GM23338 (cell line): ENCODE data around the gene NEMF. TPM values are rescaled to one million over a fixed set of nuclear protein-coding genes. Genes with fewer than 3 reads are reported as not detected.
A peak's percentile ranks its signal among the peaks of the same experiment; 100 is the strongest.

Experiments used
- ATAC-seq: fragments of 200-7000 bp; cut with Tn5 transposase; 3 replicates; pipeline ENCODE4 v1.9.1; 2020
- DNase-seq: peaks from one replicate; pipeline ENCODE4 v3.0.0-alpha.2; 2015; ENCODE audit warnings: low spot score
- H2AFZ ChIP-seq: fragments of 200-600 bp; sonication (generic); 2 replicates; pipeline ENCODE4 v1.8.0; 2016; ENCODE audit warnings: antibody characterized with exemption, mild to moderate bottlenecking, moderate library complexity
- H3F3A ChIP-seq: fragments of 200-600 bp; sonication (generic); replicated peaks from 2 replicates; pipeline ENCODE4 v1.8.0; 2017; ENCODE audit warnings: antibody characterized with exemption, mixed run types, low read depth
- H3K27ac ChIP-seq: fragments of 200-600 bp; sonication (generic); 2 replicates; pipeline ENCODE4 v1.6.1; 2016; ENCODE audit warnings: low read depth
- H3K27me3 ChIP-seq: fragments of 200-600 bp; sonication (generic); 2 replicates; pipeline ENCODE4 v1.8.0; 2016; ENCODE audit warnings: mild to moderate bottlenecking, mixed run types, moderate library complexity; ENCODE audit not compliant: insufficient read depth
- H3K36me3 ChIP-seq: fragments of 200-600 bp; sonication (generic); 2 replicates; pipeline ENCODE4 v1.8.0; 2016; ENCODE audit warnings: mild to moderate bottlenecking; ENCODE audit not compliant: insufficient read depth
- H3K4me1 ChIP-seq: fragments of 200-600 bp; sonication (generic); 2 replicates; pipeline ENCODE4 v1.8.0; 2016; ENCODE audit warnings: mild to moderate bottlenecking, moderate library complexity; ENCODE audit not compliant: insufficient read depth
- H3K4me2 ChIP-seq: fragments of 200-600 bp; sonication (generic); 2 replicates; pipeline ENCODE4 v1.7.1; 2017; ENCODE audit warnings: mixed run types
- H3K4me3 ChIP-seq: fragments of 200-600 bp; sonication (generic); 2 replicates; pipeline ENCODE4 v1.6.1; 2016; ENCODE audit warnings: mixed run types
- H3K79me2 ChIP-seq: fragments of 200-600 bp; sonication (generic); replicated peaks from 2 replicates; pipeline ENCODE4 v1.8.0; 2017; ENCODE audit warnings: mild to moderate bottlenecking; ENCODE audit not compliant: insufficient read depth
- H3K9me2 ChIP-seq: fragments of 200-600 bp; sonication (generic); 2 replicates; pipeline ENCODE4 v1.8.0; 2017; ENCODE audit not compliant: insufficient read depth
- H4K20me1 ChIP-seq: fragments of 200-600 bp; sonication (generic); replicated peaks from 2 replicates; pipeline ENCODE4 v1.8.0; 2017; ENCODE audit warnings: mild to moderate bottlenecking; ENCODE audit not compliant: insufficient read depth
- H3K27ac Mint-ChIP-seq: 2 replicates; pipeline ENCODE4 v1.8.0; 2020; ENCODE audit warnings: inconsistent platforms, mild to moderate bottlenecking, moderate library complexity, mixed read lengths
- H3K27me3 Mint-ChIP-seq: 3 replicates; pipeline ENCODE4 v1.8.0; 2022; ENCODE audit warnings: low read depth, mild to moderate bottlenecking, moderate library complexity, mixed read lengths, inconsistent platforms; ENCODE audit not compliant: insufficient read depth, poor library complexity
- H3K36me3 Mint-ChIP-seq: 3 replicates; pipeline ENCODE4 v1.8.0; 2021; ENCODE audit warnings: low read depth, mild to moderate bottlenecking, inconsistent platforms, moderate library complexity, mixed read lengths
- H3K4me1 Mint-ChIP-seq: 3 replicates; pipeline ENCODE4 v1.8.0; 2020; ENCODE audit warnings: mild to moderate bottlenecking, inconsistent platforms, mixed read lengths
- H3K4me3 Mint-ChIP-seq: 3 replicates; pipeline ENCODE4 v1.8.0; 2021; ENCODE audit warnings: moderate library complexity, mild to moderate bottlenecking, inconsistent platforms, mixed read lengths
- H3K9me3 Mint-ChIP-seq: 3 replicates; pipeline ENCODE4 v1.8.0; 2020; ENCODE audit warnings: moderate library complexity, mild to moderate bottlenecking, inconsistent platforms, mixed read lengths
- CREB1 ChIP-seq: fragments of 250-450 bp; sonication (Bioruptor Pico); IDR thresholded peaks from 2 replicates; pipeline ENCODE4 v1.5.0; 2020; ENCODE audit warnings: low read depth, mild to moderate bottlenecking, moderate library complexity
- EZH2 ChIP-seq: fragments of 200-600 bp; sonication (generic); IDR thresholded peaks from one replicate; pipeline ENCODE4 v1.8.0; 2017; ENCODE audit warnings: antibody characterized with exemption, mild to moderate bottlenecking, low read depth; ENCODE audit not compliant: unreplicated experiment
- EZH2phosphoT487 ChIP-seq: fragments of 200-600 bp; sonication (generic); IDR thresholded peaks from one replicate; pipeline ENCODE4 v1.8.1; 2018; ENCODE audit warnings: antibody characterized with exemption; ENCODE audit not compliant: unreplicated experiment
- JUNB ChIP-seq: IDR thresholded peaks from one replicate; pipeline ENCODE4 v1.6.1; 2016; ENCODE audit warnings: antibody characterized with exemption; ENCODE audit not compliant: unreplicated experiment
- POLR2AphosphoS5 ChIP-seq: IDR thresholded peaks from 2 replicates; pipeline ENCODE4 v1.6.1; 2016; ENCODE audit warnings: antibody characterized with exemption, low read depth
- STAT1 ChIP-seq: IDR thresholded peaks from one replicate; pipeline ENCODE4 v1.6.1; 2016; ENCODE audit warnings: antibody characterized with exemption; ENCODE audit not compliant: unreplicated experiment
- ZNF114 ChIP-seq: fragments of 250-450 bp; sonication (Bioruptor Pico); IDR thresholded peaks from 2 replicates; pipeline ENCODE4 v1.5.0; 2020; ENCODE audit warnings: mild to moderate bottlenecking, moderate library complexity
- ZNF331 ChIP-seq: fragments of 250-450 bp; sonication (Bioruptor Pico); IDR thresholded peaks from 2 replicates; pipeline ENCODE4 v1.5.0; 2020; ENCODE audit warnings: low read depth, mild to moderate bottlenecking, moderate library complexity
- polyA plus RNA-seq: library from polyadenylated mRNA; unstranded; fragments of >200 nt; fragmentation: Nextera tagmentation; extraction: Ambion mirVana; gene quantifications from 2 replicates; pipeline ENCODE4 v1.2.1, GENCODE V29; 2016
- total RNA-seq: library from RNA; depleted of rRNA; stranded (reverse); fragments of >200 nt; shearing (Covaris generic); gene quantifications from 2 replicates; pipeline ENCODE4 v1.2.3, GENCODE V29; 2014
- TF ChIP-seq, protein P1 (sequence below): fragments of 250-450 bp; sonication (Bioruptor Pico); IDR thresholded peaks from 2 replicates; pipeline ENCODE4 v1.5.0; 2020; ENCODE audit warnings: mild to moderate bottlenecking, moderate library complexity
- TF ChIP-seq, protein P2 (sequence below): IDR thresholded peaks from 2 replicates; pipeline ENCODE4 v1.6.1; 2016; ENCODE audit warnings: antibody characterized with exemption
- TF ChIP-seq, protein P3 (sequence below), 2 experiments: fragments of 200-600 bp in 1 of 2; sonication (generic) in 1 of 2; conservative IDR thresholded peaks; 2 replicates each; pipeline versions ENCODE4 v1.5.1 to v1.6.1; 2016 to 2017; ENCODE audit warnings: antibody characterized with exemption in 2 of 2, low read depth in 2 of 2, mild to moderate bottlenecking in 2 of 2, moderate library complexity in 1 of 2

The NEMF gene
- total and polyA plus RNA-seq, 2 experiments from 2014 or later, result 58.4 to 88.1 TPM

DNA sequence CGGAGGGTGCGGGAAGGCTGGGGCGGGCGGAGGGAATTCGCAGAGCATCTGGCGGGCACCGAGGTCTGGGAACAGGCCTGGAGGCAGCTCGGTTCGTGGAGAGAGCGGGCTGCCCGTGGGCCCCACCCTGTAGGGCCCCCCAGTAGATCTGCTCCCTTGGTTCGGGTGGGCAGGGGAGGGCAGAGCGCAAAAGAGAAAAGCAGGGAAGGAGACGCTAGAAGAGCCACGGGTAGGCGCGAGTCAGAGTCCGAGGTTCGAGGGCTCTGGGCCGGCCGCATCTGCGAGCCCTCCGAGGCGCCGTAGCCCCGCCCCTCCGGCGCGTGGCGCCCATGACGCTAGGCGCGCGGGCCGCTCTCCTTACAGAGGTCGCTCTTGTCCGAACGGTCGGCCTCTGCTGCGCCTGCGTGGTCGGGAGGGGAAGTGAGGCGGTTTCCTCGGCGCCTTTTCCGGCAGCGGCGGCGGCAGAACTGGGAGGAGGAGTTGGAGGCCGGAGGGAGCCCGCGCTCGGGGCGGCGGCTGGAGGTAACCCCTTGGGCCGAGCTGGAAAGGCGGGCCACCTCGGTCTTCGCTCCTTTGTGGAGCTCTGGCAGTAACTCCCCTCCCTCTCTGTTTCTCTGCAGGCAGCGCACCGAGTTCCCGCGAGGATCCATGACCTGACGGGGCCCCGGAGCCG, 40.2 kb upstream of the NEMF start, which contains the start of gene ARF6 (continued):
- TF ChIP-seq, protein P1, sequence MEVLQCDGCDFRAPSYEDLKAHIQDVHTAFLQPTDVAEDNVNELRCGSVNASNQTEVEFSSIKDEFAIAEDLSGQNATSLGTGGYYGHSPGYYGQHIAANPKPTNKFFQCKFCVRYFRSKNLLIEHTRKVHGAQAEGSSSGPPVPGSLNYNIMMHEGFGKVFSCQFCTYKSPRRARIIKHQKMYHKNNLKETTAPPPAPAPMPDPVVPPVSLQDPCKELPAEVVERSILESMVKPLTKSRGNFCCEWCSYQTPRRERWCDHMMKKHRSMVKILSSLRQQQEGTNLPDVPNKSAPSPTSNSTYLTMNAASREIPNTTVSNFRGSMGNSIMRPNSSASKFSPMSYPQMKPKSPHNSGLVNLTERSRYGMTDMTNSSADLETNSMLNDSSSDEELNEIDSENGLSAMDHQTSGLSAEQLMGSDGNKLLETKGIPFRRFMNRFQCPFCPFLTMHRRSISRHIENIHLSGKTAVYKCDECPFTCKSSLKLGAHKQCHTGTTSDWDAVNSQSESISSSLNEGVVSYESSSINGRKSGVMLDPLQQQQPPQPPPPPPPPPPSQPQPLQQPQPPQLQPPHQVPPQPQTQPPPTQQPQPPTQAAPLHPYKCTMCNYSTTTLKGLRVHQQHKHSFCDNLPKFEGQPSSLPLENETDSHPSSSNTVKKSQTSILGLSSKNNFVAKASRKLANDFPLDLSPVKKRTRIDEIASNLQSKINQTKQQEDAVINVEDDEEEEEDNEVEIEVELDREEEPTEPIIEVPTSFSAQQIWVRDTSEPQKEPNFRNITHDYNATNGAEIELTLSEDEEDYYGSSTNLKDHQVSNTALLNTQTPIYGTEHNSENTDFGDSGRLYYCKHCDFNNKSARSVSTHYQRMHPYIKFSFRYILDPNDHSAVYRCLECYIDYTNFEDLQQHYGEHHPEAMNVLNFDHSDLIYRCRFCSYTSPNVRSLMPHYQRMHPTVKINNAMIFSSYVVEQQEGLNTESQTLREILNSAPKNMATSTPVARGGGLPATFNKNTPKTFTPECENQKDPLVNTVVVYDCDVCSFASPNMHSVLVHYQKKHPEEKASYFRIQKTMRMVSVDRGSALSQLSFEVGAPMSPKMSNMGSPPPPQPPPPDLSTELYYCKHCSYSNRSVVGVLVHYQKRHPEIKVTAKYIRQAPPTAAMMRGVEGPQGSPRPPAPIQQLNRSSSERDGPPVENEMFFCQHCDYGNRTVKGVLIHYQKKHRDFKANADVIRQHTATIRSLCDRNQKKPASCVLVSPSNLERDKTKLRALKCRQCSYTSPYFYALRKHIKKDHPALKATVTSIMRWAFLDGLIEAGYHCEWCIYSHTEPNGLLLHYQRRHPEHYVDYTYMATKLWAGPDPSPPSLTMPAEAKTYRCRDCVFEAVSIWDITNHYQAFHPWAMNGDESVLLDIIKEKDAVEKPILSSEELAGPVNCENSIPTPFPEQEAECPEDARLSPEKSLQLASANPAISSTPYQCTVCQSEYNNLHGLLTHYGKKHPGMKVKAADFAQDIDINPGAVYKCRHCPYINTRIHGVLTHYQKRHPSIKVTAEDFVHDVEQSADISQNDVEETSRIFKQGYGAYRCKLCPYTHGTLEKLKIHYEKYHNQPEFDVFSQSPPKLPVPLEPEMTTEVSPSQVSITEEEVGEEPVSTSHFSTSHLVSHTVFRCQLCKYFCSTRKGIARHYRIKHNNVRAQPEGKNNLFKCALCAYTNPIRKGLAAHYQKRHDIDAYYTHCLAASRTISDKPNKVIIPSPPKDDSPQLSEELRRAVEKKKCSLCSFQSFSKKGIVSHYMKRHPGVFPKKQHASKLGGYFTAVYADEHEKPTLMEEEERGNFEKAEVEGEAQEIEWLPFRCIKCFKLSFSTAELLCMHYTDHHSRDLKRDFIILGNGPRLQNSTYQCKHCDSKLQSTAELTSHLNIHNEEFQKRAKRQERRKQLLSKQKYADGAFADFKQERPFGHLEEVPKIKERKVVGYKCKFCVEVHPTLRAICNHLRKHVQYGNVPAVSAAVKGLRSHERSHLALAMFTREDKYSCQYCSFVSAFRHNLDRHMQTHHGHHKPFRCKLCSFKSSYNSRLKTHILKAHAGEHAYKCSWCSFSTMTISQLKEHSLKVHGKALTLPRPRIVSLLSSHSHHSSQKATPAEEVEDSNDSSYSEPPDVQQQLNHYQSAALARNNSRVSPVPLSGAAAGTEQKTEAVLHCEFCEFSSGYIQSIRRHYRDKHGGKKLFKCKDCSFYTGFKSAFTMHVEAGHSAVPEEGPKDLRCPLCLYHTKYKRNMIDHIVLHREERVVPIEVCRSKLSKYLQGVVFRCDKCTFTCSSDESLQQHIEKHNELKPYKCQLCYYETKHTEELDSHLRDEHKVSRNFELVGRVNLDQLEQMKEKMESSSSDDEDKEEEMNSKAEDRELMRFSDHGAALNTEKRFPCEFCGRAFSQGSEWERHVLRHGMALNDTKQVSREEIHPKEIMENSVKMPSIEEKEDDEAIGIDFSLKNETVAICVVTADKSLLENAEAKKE (CRISPR knock-in tag), result no peak
- TF ChIP-seq EZH2phosphoT487 (no peak), CREB1 (CRISPR knock-in tag) (peak; percentile 88), ZNF331 (CRISPR knock-in tag) (no peak), EZH2 (no peak), JUNB (no peak), STAT1 (no peak)
- TF ChIP-seq, protein P2, sequence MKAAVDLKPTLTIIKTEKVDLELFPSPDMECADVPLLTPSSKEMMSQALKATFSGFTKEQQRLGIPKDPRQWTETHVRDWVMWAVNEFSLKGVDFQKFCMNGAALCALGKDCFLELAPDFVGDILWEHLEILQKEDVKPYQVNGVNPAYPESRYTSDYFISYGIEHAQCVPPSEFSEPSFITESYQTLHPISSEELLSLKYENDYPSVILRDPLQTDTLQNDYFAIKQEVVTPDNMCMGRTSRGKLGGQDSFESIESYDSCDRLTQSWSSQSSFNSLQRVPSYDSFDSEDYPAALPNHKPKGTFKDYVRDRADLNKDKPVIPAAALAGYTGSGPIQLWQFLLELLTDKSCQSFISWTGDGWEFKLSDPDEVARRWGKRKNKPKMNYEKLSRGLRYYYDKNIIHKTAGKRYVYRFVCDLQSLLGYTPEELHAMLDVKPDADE, result peak; percentile 65; the same call in 1 of the 2 replicates

DNA sequence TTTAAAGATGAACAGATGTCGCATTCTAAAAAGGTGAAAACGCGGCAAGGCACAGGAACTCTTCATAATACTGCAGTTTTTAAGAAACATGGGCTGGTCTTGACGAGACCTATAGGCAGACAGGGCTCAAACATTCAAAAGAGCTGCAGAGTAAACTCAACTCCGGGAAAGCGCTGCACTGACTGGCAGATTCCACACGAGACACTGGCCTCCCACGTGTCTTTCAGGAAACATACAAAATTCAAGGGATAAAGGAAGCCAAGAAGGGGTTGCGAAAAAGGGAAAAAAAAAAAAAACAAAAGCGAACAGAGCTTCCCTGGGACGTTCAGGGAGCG, 39.7 kb upstream of the NEMF start:
- Mint-ChIP-seq H3K27me3 (peaks cover 9% of the 10 kb centered on the region), H3K4me1 (peaks cover 28% of the 10 kb centered on the region), H3K36me3 (peaks cover 36% of the 10 kb centered on the region), H3K9me3 (no peaks in the 10 kb centered on the region; the same call in 1 of the 3 replicates), H3K27ac (peak overlapping the region; percentile 100), H3K4me3 (peak overlapping the region; percentile 98)
- Histone ChIP-seq H3K4me3 (peak overlapping the region; percentile 95), H3K27me3 (no peaks in the 10 kb centered on the region), H3K9me2 (no peaks in the 10 kb centered on the region), H4K20me1 (peaks cover 22% of the 10 kb centered on the region), H3K36me3 (peaks cover 4% of the 10 kb centered on the region; the same call in 1 of the 2 replicates), H3K4me2 (peak overlapping the region; percentile 79), H3F3A (no peaks in the 10 kb centered on the region), H2AFZ (peak overlapping the region; percentile 75; the same call in 1 of the 2 replicates), H3K4me1 (peaks cover 26% of the 10 kb centered on the region), H3K79me2 (peaks cover 42% of the 10 kb centered on the region), H3K27ac (peak overlapping the region; percentile 94)
- TF ChIP-seq, protein P2, result no peak
- TF ChIP-seq ZNF331 (CRISPR knock-in tag) (no peak), POLR2AphosphoS5 (no peak), CREB1 (CRISPR knock-in tag) (no peak), STAT1 (no peak), ZNF114 (CRISPR knock-in tag) (no peak)
- TF ChIP-seq, protein P3, sequence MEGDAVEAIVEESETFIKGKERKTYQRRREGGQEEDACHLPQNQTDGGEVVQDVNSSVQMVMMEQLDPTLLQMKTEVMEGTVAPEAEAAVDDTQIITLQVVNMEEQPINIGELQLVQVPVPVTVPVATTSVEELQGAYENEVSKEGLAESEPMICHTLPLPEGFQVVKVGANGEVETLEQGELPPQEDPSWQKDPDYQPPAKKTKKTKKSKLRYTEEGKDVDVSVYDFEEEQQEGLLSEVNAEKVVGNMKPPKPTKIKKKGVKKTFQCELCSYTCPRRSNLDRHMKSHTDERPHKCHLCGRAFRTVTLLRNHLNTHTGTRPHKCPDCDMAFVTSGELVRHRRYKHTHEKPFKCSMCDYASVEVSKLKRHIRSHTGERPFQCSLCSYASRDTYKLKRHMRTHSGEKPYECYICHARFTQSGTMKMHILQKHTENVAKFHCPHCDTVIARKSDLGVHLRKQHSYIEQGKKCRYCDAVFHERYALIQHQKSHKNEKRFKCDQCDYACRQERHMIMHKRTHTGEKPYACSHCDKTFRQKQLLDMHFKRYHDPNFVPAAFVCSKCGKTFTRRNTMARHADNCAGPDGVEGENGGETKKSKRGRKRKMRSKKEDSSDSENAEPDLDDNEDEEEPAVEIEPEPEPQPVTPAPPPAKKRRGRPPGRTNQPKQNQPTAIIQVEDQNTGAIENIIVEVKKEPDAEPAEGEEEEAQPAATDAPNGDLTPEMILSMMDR (conservative IDR thresholded peaks at IDR 0.05; ENCODE audit: low read depth in 2 of 2), result no peak
- DNase-seq (peak; percentile 60), ATAC-seq (peak; percentile 28)
